ENCODE results near the gene PPM1E.
"Not testable (repeated sequence)": the region's sequence is repeated elsewhere in the genome, so short reads cannot be mapped to it uniquely, and the experiment has no call there.

Gene PPM1E

DNA sequence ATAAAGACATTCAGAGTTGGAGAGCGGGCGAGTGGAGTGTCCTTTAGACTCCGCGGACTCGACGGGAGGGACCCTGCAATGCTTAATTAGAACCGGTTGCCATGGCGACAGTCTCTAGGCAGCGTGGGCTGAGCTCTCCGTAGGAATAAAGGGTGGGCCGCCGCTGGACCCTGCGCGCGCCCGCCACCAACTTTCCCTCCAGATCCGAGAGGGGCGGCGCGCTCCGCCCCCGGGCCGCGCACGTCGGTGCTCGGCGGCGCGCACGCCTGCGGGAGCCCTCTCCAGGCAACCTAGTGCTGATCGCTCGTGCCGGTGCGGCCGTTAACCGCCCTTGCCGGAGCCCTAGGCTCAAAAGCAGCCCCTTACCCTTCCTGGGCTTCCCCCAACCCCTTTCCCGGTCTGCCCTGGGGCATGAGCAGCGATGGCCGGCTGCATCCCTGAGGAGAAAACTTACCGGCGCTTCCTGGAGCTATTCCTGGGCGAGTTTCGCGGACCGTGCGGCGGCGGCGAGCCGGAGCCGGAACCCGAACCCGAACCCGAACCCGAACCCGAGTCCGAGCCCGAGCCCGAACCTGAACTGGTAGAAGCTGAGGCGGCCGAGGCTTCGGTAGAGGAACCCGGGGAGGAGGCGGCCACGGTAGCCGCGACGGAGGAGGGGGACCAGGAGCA is at the start of gene PPM1E:
PPM1E (plus strand) TSS at position 278 of the 669 bp plus-strand sequence.
- DNase-seq = peak; percentile 70

DNA sequence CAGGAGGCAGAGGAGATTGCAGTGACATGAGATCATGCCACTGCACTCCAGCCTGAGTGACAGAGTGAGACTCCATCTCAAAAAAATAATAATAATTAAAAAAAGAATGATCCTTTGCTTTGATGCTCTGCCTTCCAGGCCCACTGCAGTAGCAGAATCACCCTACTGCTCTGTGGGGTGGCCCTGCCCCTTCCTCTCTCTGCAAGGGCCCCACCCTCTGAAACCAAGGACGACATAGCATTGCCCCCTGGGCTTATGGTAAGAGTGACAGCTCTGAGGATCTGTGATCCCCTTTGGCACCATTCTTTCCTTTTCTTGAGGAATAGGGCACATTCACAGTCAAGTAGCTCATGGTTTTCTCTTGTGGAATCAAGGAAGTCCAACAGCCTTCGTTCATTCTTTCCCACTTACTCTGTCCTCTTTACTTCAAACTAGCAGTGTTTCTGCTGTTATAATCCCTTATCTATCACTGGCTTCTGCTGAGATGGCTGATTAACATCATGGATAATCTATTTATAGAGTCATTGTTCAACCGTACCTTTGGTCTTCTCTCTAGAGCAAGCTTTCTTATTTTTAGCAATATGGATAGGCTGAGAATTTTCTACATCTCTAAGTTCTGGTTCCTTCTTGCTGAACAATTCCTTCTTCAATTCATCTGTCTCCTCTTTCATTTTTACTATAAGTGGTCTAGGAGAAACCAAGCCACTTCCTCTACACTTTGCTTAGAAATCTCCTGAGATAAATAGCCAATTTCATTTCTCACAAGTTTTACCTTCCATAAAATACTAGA is 49.1 kb upstream of the PPM1E start:
- peak; percentile 64 for DNase-seq

GRCh38 chr17:58710948-58711552 is 44.6 kb upstream of the PPM1E start:
- DNase-seq = peak; percentile 49

GRCh38 chr17:58722274-58722673 is 33.4 kb upstream of the PPM1E start:
- no peak for DNase-seq

DNA sequence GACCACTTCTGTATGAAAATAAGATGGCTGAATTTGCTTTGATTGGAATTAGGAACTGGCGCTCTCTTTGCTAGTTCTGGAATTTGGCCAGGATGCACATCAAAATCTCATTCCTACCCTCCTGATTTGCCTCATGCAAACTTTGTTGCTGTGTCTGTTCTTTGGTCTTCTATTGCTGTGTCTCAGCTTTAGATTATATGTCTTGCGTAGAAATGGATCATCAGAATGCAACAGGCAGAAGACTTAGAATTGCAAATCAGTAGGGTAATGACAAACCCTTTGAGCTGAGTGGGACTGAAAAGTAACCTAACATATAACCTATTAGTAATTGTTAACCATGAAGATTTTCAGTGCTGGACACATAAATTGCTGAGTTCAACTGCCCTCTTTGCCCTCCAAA is 33.0 kb upstream of the PPM1E start:
- DNase-seq = no peak

DNA sequence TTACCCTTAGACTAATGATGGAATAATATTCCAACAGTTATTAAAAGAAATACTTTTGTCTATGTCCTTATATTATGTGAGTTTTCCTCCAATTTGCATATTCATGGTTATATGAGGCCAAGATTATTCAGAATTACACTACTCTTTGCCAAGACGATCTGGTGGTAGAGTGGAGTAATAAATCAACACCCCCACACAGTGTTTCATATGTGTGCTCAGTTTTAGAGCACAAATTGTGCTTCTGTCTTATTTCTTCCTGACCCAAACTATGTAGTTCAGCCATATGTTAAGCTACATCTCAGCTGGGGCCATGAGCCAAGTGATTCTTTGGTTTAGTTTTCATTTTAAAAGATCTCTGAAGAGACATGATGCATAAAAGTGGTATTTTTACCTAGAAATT is 26.9 kb upstream of the PPM1E start:
- DNase-seq = no peak

DNA sequence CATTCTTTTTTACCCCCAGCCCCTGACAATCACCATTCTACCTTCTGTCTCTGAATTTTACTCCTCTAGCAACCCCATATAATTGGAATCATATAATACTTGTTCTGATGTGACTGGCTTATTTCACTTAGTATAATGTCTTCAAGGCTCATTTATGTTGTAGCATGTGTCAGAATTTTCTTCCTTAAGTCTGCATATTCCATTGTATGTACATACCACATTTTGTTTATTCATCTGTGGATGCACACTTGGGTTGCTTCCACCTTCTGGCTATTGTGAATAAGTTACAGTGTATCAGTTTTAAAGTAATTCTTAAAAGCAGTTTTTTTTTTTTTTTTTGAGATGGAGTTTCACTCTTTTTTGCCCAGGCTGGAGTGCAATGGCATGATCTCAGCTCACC is 24.7 kb upstream of the PPM1E start:
- DNase-seq = no peak

GRCh38 chr17:58734040-58734439 is 21.6 kb upstream of the PPM1E start:
- no peak for DNase-seq

GRCh38 chr17:58734811-58735210 is 20.8 kb upstream of the PPM1E start:
- DNase-seq = no peak

DNA sequence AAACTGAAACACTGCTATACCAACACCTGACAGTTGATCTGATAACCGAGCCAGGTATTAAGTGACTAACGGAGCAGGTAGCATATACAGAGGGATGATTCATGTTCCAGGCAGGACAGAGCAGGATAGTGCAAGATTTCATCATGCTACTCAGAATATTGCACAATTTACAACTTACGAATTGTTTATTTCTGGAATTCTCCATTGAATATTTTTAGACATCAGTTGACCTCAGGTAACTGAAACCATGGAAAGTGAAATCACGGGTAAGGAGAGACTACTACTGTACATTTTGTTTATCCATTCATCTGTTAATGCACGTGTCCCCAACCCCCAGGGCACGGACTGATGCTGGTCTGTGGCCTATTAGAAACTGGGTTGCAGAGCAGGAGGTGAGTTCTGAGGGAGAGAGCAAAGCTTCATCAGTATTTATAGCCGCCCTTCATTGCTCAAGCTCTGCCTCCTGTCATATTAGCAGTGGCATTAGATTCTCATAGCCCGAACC is 14.5 kb upstream of the PPM1E start:
- no peak for DNase-seq

DNA sequence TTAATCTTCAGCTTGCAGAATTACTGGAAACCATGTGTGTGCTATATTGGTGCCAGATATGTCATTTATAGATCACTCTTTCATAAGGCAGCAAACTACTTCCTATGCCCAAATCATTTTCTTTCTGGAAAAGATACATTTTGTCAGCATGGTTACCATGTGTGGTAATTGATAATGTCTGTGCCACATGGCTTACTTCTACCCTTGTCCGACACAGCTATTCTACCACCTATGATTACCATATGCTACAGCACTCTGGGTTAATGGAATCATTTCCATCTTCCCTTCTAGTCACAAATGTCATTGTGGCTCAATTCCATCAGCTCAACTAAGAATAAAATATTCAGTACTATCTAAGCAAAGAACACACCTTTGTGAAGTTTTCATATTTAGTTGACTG is 8.0 kb upstream of the PPM1E start:
- DNase-seq = no peak

DNA sequence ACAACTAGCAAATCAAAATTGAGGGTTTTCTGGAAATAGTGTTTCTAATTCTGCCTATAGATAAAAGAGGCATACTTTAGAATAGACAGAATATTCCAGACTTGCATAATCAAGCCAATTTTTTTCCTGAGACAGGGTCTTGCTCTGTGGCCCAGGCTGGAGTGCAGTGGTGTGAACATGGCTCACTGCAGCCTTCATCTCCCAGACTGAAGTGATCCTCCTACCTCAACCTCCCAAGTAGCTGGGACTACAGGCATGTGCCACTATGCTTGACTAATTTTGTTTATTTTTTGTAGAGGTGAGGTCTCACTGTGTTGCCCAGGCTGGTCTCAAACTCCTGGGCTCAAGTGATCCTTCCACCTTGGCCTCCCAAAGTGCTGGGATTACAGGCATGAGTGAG is 6.0 kb upstream of the PPM1E start:
- DNase-seq = not testable (repeated sequence)

- DNase-seq = no peak
Measured at GRCh38 chr17:58753026-58753425, 2.6 kb upstream of the PPM1E start.

DNA sequence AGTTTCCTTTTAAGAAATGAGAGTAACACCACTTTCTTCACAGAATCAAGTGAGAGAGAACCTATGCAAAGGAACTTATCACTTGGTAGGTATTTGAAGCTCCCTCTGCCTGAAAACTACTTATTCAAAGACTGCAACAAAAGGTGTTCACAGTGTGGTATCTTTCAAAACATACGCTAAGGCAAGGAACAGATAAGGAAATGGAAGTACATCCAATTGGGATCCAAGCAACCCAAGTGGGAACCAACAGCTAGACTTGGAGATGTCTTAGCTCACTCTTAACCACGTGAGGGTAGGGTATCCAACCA is 431 bp upstream of the PPM1E start:
- DNase-seq = no peak

- DNase-seq = peak; percentile 8
Measured at GRCh38 chr17:58756246-58757161, 850 bp downstream of the PPM1E start.

DNA sequence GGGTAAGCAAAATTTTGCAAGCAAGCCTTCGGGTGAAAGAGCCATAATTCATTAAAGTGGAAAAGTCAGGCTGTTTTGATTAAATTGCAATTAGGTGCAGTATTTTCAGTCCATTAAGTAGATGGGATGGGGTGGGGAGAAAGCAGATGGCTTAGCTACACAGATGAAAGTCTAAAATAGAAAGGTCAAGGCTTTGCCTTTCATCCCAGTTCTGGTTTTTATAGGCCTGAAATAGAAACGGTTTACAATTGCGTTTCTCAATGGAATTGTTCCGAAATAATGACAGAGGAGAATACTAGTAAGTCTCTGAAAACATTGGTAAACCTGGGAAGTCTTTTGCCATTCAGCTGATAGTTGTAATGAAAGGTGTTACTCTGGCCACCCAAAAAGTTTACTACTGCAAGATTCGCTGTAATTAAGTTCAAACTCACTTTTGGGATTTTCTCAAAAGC is 1.5 kb downstream of the PPM1E start:
- DNase-seq = no peak

- no peak for DNase-seq
Measured at GRCh38 chr17:58758890-58759289, 3.2 kb downstream of the PPM1E start.

GRCh38 chr17:58759522-58759921 is 3.9 kb downstream of the PPM1E start:
- no peak for DNase-seq

- no peak for DNase-seq
Measured at GRCh38 chr17:58760248-58760647, 4.6 kb downstream of the PPM1E start.

- DNase-seq = no peak
Measured at GRCh38 chr17:58763263-58763662, 7.6 kb downstream of the PPM1E start.

- no peak for DNase-seq
Measured at GRCh38 chr17:58764373-58764772, 8.7 kb downstream of the PPM1E start.

DNA sequence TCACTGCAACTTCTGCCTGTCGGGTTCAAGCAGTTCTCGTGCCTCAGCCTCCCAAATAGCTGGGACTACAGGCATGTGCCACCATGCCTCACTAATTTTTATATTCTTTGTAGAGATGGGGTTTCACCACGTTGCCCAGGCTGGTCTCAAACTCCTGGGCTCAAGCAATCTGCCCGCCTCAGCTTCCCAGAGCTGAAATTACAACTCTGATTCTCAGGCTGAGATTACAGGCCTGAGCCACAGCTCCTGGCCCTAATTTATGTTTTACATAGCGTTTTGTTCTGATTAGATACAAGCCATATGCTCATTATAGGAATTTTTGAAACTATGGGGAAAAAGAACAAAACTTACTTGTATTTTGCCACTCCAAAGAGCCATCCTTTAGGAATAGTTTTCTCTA is 22.8 kb downstream of the PPM1E start:
- not testable (repeated sequence) for DNase-seq

DNA sequence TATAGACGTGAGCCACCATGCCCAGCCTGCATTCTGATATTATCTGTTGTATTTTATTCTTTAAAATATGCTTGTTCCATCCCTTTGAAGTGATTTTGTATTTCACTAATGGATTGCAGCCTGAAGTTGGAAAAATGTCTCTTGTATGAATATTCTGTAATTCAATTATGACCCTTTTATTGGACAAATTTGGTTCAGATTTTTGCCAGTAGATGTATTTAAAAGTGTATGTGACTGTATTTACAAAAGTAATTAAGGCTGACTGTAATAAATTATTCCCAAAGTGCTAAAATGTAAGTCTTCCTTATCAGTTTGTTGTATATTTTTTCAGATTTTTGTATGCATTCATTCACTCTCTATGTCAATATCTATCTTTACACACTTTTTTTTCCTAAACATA is 23.8 kb downstream of the PPM1E start:
- DNase-seq = no peak

Measured in activated CD4-positive, alpha-beta T cell treated with anti-CD3 and anti-CD28 coated beads, Interleukin-10, Interleukin-2, amounts not matched to agents 100 ng/mL and 50 ng/mL, durations not matched to agents 16 hours and 8 hours (primary cell).